Epithelial cell of prostate (primary cell): ENCODE results near the gene TMPRSS11A.

Source experiments
- DNase-seq: peaks from one replicate; pipeline ENCODE4 v3.0.0-alpha.2; 2011; ENCODE audit warnings: low read depth, low spot score
- H3K27ac ChIP-seq: fragments of 450-650 bp; 2 replicates; pipeline ENCODE4 v1.5.1; 2017; ENCODE audit warnings: mild to moderate bottlenecking

Gene TMPRSS11A

GRCh38 chr4:67877086-67877485, 86.2 kb downstream of the TMPRSS11A start:
- DNase-seq: no peak
- no peak overlapping the region for H3K27ac ChIP-seq

- H3K27ac ChIP-seq: peak overlapping the region; percentile 61
- no peak for DNase-seq
These were observed 88.3 kb downstream of the TMPRSS11A start for GRCh38 chr4:67874986-67875385.

- peak overlapping the region; percentile 61 for H3K27ac ChIP-seq
- no peak for DNase-seq
These were observed 90.2 kb downstream of the TMPRSS11A start for GRCh38 chr4:67873116-67873515.

GRCh38 chr4:67871867-67872266, 91.4 kb downstream of the TMPRSS11A start:
- DNase-seq: no peak

GRCh38 chr4:67869580-67870190, 93.6 kb downstream of the TMPRSS11A start:
- H3K27ac ChIP-seq: no peak overlapping the region
- DNase-seq: peak; percentile 49

More at GRCh38 chr4:67871867-67872266, 91.4 kb downstream of the TMPRSS11A start:
- H3K27ac ChIP-seq: peak overlapping the region; percentile 61

- H3K27ac ChIP-seq: peak overlapping the region; percentile 53
- DNase-seq: peak; percentile 74
These were observed 101.8 kb downstream of the TMPRSS11A start for GRCh38 chr4:67861513-67861912.
